NCI-H82 treated with DMSO at 0.1 percent for 48 hours (cell line): Measurements from ENCODE around the gene SNCA.

ENCODE experiments used
- DNase-seq: peaks from one replicate; lab custom pipeline; 2025; ENCODE audit not compliant: unreplicated experiment; lab: John Stamatoyannopoulos, UW

The SNCA gene

DNA sequence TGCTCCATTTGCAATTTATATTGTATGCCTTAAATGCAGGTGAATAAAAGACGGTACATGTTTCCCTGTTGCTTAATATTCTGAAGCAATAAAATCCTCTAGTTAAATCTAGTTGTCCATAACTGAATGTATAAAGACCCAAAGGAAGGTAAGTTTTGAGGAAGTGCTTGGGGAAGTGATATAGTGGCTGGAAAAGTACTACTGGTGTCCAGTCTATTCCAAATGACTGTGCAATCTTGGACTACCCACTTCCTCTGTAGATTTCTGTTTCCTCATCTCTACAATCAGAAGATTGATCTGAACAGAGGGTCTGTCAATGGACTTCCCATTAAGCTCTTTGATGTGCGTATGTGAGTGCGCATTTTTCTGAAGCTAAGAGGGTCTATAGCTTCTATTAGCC, 17.0 kb downstream of the SNCA start:
- DNase-seq = no peak

GRCh38 chr4:89814362-89814761, 22.6 kb downstream of the SNCA start:
- no peak for DNase-seq

DNA sequence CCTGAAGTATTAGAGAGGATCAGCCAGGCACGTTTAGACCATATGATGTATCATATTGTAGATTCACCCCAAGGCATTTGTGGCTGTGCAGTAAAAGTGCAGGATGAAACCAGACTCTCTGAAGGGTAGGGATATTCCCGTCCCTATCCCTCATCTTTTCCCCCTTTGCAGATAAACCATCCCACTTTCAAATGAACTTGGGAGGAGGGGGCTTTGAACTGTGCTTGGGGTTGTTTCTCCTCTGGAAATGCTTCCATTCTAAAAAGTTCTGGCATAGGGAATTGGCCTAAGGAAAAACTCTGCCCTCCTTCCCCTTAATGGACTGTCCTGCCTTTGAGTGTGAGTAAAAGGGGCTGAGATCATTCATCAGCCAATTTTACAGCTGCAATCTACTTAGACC, 23.8 kb downstream of the SNCA start:
- DNase-seq = no peak

DNA sequence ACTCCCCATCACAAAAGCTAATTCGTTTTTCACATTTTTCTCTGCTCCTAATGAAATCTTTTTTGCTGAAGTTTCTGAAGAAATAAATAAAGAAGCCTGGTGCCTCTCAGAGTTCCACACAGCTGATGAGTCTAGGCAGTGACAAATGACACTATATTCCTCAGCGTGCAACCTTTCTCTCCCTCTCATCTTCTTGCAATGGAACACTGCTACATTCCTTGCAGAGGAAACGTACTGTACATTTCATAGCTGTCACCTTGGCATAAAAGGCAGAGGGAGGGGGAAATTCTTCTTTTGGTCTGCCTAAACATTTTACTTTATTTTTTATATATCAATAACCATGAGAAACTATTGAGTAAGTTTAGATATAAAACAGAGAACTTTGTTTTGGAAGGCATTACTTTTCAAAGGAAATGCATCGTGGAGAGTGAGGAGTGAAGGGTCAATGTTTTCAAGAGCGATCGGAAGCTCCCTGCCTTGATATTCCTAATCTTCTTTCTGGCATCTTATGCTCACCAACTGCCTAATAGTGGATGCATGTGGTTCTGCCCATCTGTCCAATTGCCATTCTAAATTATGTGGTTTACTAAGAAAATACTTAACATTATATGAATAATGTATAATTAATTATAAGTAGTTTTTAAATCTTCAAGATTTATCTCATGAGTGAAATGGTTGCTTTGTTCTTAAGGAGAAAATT, 29.4 kb downstream of the SNCA start:
- no peak for DNase-seq

DNA sequence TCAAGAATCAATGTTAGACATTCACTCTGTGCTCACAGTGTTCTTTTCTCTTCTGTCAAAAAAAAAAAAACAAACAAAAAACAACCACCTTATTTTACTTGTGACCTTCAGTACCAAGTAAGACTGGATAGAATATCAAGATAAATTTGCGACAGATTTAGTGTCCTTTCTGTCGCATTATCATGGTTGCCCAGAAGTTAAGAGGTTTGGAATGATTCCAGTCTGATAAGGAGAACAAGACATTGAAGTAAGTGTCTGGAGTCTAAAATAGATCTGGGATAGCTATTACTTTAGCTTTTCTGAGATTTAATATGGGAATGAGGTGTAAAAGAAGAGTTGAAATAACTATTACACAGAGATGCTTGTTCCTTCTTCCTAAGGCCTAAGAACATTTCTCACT, 31.7 kb downstream of the SNCA start:
- no peak for DNase-seq

DNA sequence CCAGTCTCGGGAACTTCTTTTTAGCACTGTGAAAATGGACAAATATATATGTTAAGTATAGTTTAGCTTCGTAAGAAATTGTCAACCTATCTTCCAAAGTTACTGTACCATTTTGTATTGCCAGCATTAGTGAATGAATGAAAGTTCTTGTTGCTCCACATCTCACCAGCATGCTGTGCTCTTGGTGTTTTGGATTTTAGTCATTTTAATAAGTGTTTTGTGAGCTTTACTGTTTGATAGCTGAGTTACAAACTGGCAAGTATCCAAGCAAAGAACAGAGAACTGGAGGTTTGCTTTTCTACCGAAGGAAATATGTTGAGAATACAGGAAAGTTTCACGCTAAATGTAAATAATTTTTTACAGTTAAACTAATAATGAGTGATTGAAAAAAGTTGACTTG, 33.0 kb downstream of the SNCA start:
- no peak for DNase-seq

DNA sequence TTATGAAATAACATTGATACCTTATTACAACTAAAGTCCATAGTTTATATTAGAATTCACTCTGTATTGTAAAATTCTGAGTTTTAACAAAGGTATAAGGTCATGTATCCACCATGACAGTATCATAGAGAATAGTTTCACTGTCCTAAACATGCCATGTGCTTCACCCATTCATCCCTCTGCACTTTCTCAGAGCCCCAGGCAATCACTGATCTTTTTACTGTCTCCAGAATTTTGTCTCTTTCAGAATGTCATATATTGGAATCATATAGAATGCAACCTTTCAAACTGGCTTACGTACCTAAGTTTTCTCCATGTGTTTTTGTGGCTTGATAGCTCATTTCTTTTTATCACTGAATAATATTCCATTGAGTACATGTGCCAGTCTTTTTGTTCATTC, 33.9 kb downstream of the SNCA start:
- DNase-seq = no peak

DNA sequence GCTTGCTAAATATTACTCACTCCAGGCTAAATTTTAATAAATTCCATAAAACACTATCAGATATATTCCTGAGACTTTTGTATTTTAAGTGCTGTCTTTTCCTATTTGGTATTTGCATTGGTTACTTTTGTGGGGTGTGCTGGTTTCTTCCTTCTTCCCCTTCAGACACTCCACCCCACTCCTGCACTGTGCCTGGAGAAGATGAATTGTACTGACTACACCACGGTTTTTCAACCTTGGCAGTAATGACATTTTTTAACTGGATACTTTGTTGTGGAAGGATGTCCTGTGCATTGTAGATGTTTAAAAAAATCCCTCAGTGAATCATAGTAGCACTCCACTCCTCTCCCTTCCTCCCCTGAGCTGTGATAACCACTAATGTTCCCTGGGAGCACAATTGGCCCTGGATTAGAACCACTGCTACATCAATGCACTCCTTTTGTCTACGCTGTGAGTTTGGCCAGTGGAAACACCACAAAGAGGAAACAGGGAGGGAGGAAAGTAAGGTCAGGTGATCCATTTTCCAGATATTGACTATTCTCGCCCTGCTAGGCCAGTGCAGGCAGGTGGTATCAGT, 36.3 kb downstream of the SNCA start:
- DNase-seq = no peak

DNA sequence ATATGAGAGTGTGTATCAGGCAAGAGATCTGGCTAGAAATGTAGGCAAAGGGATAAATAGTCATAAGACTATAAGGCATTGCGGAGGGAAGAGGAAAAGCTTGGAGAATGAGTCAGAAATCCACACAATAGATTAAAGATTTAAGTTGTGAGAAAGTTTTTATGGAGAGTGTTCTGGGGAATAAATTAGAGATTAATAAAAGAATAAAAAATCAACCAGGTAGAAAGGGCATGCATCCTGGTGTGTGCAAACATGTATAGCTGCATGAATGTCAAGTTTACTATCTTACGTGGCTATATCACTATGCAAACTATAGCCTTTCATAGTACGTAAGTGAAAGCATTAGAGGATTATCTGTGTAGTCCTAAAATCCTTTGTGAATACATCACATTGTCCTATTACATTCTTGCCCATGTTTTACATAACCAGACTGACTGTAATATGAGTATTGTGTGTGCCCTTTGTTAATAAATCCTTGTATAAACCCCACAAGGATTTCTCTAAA, 36.9 kb downstream of the SNCA start:
- DNase-seq = no peak

GRCh38 chr4:89799071-89799470, 37.9 kb downstream of the SNCA start:
- DNase-seq = no peak

DNA sequence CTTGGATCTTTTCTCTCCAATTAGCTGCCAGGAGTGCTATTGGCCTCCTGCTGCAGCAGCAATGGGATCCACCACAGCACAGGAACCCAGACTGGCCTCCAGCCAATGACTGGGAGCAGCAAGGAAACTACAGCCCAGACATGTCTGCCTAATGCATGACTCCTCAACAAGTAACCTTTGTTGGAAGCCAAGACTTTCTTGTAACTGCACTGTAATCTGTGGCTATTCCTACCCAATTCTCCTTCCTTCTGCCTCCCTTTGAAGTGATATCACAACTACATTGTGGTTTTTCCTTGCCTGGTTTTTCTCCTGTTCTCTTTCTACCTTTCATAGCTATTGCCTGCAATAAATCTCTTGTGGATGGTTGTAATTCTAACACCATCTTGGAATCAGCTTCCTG, 39.8 kb downstream of the SNCA start:
- no peak for DNase-seq

GRCh38 chr4:89788206-89789072, 48.5 kb downstream of the SNCA start:
- no peak for DNase-seq

DNA sequence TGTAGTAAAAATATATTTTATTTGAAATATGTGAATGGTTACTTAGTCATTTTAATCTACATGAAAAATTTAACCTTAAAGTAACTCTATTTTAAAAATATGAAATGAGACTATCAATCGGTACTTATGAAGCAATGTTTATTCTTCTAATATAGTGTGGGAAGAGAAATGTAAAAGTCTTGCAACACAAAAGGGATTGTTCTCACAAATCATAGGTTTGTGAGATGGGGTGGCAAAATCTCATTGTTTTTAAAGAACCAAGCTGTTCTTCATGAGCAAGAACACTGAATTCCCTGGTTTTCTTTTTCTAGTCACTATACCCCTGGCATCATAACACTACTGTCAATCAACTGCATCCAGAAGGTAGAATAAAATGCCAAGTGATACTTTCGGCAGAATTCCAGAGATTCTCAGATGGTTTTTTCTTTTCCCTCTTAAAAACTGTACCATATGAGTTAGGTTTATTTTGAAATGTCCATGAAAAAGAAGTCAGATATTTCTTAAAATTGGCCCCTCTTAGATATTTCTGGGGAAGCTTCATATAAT, 52.2 kb downstream of the SNCA start:
- DNase-seq = no peak

GRCh38 chr4:89781321-89781720, 55.6 kb downstream of the SNCA start:
- DNase-seq = no peak

GRCh38 chr4:89773805-89774204, 63.2 kb downstream of the SNCA start:
- no peak for DNase-seq

GRCh38 chr4:89769856-89770255, 67.1 kb downstream of the SNCA start:
- DNase-seq = no peak

- DNase-seq = no peak
Measured at GRCh38 chr4:89767924-89768323, 69.0 kb downstream of the SNCA start.

DNA sequence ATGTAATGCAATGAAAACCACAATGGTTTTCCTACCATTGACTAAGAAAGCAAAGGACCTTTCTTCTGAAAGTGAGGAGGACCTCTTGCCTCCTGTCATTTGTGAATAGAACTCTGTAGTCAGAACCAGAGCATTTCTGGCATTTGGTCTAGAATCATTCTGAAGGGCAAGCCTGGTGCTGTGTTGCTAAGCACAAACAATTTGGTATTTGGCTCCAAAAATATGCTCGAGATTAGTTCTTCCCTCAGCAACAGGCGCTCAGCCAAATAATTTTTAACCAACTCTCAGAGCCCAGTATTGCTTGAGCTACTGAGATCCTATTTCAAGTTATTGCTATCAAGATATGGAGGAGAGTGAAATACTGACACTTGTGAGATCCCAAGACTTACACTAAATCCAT, 71.0 kb downstream of the SNCA start:
- no peak for DNase-seq

DNA sequence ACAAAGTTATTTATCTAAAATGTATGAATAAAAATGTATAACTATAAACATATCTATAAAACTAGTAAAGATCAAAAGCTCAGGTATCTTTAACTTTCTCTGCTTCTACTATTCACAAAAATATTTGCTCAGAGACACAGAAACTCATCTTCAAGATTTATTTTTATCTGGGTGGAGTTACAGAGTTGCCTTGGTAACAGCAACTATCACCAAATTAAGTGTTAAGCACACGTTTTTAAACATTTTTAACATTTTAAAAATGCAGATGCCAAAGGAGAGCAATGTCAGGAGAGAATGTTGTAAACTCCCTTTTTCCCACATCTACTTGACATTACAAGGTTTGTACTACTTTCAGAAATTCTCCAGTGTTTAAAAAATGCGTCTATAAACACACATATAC, 71.4 kb downstream of the SNCA start:
- DNase-seq = no peak

DNA sequence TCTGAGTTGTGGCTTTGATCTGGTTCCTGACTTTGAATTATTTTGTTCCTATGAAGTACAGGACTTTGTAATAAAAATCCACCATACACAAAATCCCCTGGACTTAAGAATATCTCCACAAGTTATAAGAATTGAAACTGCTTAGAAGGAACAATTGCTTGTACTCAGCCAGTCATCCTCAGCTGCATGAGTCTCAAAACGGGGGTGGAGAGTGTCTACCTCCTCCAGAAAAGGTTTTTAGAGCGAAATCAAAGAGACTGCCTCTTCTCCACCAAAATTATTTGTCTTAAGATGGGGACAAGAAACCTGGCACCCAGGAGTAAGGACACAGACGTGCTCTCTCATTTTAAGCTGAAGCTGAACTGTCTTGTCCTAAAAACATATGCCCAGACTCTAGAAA, 74.7 kb downstream of the SNCA start:
- no peak for DNase-seq

- no peak for DNase-seq
Measured at GRCh38 chr4:89759426-89759825, 77.5 kb downstream of the SNCA start.
